ENCODE results near the gene COX6B1.
A peak's percentile ranks its signal among the peaks of the same experiment; 100 is the strongest.

COX6B1 gene

GRCh38 chr19:35633727-35634440 is 14.2 kb upstream of the COX6B1 start:
- Histone ChIP-seq H3K27ac (ENCODE audit: low read length) (no peak overlapping the region), H3K4me1 (ENCODE audit: control insufficient read depth, insufficient read depth, low read length) (peaks cover 2% of the 10 kb centered on the region; the same call in 1 of the 2 replicates), H3K4me3 (ENCODE audit: low read length) (no peak overlapping the region), H3K36me3 (ENCODE audit: control insufficient read depth, insufficient read depth, low read length) (peaks cover 27% of the 10 kb centered on the region), H3K9me3 (ENCODE audit: control insufficient read depth, insufficient read depth, low read length) (no peaks in the 10 kb centered on the region), H3K27me3 (ENCODE audit: control insufficient read depth, insufficient read depth, low read length) (no peaks in the 10 kb centered on the region)
- no CpG with 5 or more reads among the region's 29 CpGs for WGBS (ENCODE audit: insufficient coverage, insufficient read length)
- DNase-seq (ENCODE audit: low read depth, low spot score) = no peak

GRCh38 chr19:35636651-35637050 is 11.5 kb upstream of the COX6B1 start:
- WGBS (ENCODE audit: insufficient coverage, insufficient read length) = no CpG with 5 or more reads among the region's 3 CpGs
- Histone ChIP-seq H3K27me3 (ENCODE audit: control insufficient read depth, insufficient read depth, low read length) (no peaks in the 10 kb centered on the region), H3K4me3 (ENCODE audit: low read length) (no peak overlapping the region), H3K36me3 (ENCODE audit: control insufficient read depth, insufficient read depth, low read length) (peaks cover 22% of the 10 kb centered on the region), H3K27ac (ENCODE audit: low read length) (no peak overlapping the region), H3K9me3 (ENCODE audit: control insufficient read depth, insufficient read depth, low read length) (no peaks in the 10 kb centered on the region), H3K4me1 (ENCODE audit: control insufficient read depth, insufficient read depth, low read length) (peaks cover 5% of the 10 kb centered on the region; the same call in 1 of the 2 replicates)
- no peak for DNase-seq (ENCODE audit: low read depth, low spot score)

GRCh38 chr19:35637165-35637564 is 11.0 kb upstream of the COX6B1 start:
- Histone ChIP-seq H3K27ac (ENCODE audit: low read length) (no peak overlapping the region), H3K4me1 (ENCODE audit: control insufficient read depth, insufficient read depth, low read length) (peaks cover 5% of the 10 kb centered on the region; the same call in 1 of the 2 replicates), H3K36me3 (ENCODE audit: control insufficient read depth, insufficient read depth, low read length) (peaks cover 22% of the 10 kb centered on the region), H3K4me3 (ENCODE audit: low read length) (no peak overlapping the region), H3K27me3 (ENCODE audit: control insufficient read depth, insufficient read depth, low read length) (no peaks in the 10 kb centered on the region), H3K9me3 (ENCODE audit: control insufficient read depth, insufficient read depth, low read length) (no peaks in the 10 kb centered on the region)
- no CpG with 5 or more reads among the region's 25 CpGs for WGBS (ENCODE audit: insufficient coverage, insufficient read length)
- DNase-seq (ENCODE audit: low read depth, low spot score) = no peak

- no peaks in the 10 kb centered on the region for H3K27me3 ChIP-seq (ENCODE audit: control insufficient read depth, insufficient read depth, low read length)
- H3K36me3 ChIP-seq (ENCODE audit: control insufficient read depth, insufficient read depth, low read length) = peaks cover 15% of the 10 kb centered on the region
- no peak for DNase-seq (ENCODE audit: low read depth, low spot score)
- peaks cover 9% of the 10 kb centered on the region; the same call in 1 of the 2 replicates for H3K4me1 ChIP-seq (ENCODE audit: control insufficient read depth, insufficient read depth, low read length)
- no peak overlapping the region for H3K4me3 ChIP-seq (ENCODE audit: low read length)
- no peaks in the 10 kb centered on the region for H3K9me3 ChIP-seq (ENCODE audit: control insufficient read depth, insufficient read depth, low read length)
- no CpG with 5 or more reads among the region's 6 CpGs for whole genome bisulfite sequencing (ENCODE audit: insufficient coverage, insufficient read length)
- H3K27ac ChIP-seq (ENCODE audit: low read length) = no peak overlapping the region
Observed at GRCh38 chr19:35639321-35639639, 8.8 kb upstream of the COX6B1 start.

- Histone ChIP-seq H3K27ac (ENCODE audit: low read length) (no peak overlapping the region), H3K4me1 (ENCODE audit: control insufficient read depth, insufficient read depth, low read length) (peaks cover 9% of the 10 kb centered on the region; the same call in 1 of the 2 replicates), H3K36me3 (ENCODE audit: control insufficient read depth, insufficient read depth, low read length) (peaks cover 14% of the 10 kb centered on the region; the same call in 1 of the 2 replicates), H3K27me3 (ENCODE audit: control insufficient read depth, insufficient read depth, low read length) (no peaks in the 10 kb centered on the region), H3K4me3 (ENCODE audit: low read length) (no peak overlapping the region), H3K9me3 (ENCODE audit: control insufficient read depth, insufficient read depth, low read length) (no peaks in the 10 kb centered on the region)
- no CpG with 5 or more reads among the region's 8 CpGs for WGBS (ENCODE audit: insufficient coverage, insufficient read length)
- DNase-seq (ENCODE audit: low read depth, low spot score) = no peak
Observed at GRCh38 chr19:35639863-35640262, 8.3 kb upstream of the COX6B1 start.

GRCh38 chr19:35641515-35642151 is 6.5 kb upstream of the COX6B1 start, which contains the start of gene ETV2:
TSS of gene ETV2 (plus strand) at chr19:35641745. CDS start at chr19:35642461, 716 bp downstream.
- Histone ChIP-seq H3K27ac (ENCODE audit: low read length) (no peak within 1 kb of the TSS), H3K27me3 (ENCODE audit: control insufficient read depth, insufficient read depth, low read length) (no peaks in the 10 kb centered on the region), H3K4me1 (ENCODE audit: control insufficient read depth, insufficient read depth, low read length) (peaks cover 9% of the 10 kb centered on the region; the same call in 1 of the 2 replicates), H3K4me3 (ENCODE audit: low read length) (no peak within 1 kb of the TSS), H3K9me3 (ENCODE audit: control insufficient read depth, insufficient read depth, low read length) (no peaks in the 10 kb centered on the region), H3K36me3 (ENCODE audit: control insufficient read depth, insufficient read depth, low read length) (peaks cover 10% of the 10 kb centered on the region; the same call in 1 of the 2 replicates)
- WGBS (ENCODE audit: insufficient coverage, insufficient read length) = no CpG with 5 or more reads among the region's 28 CpGs
- DNase-seq (ENCODE audit: low read depth, low spot score) = no peak

GRCh38 chr19:35642312-35642711 is 5.8 kb upstream of the COX6B1 start:
- Histone ChIP-seq H3K27me3 (ENCODE audit: control insufficient read depth, insufficient read depth, low read length) (no peaks in the 10 kb centered on the region), H3K36me3 (ENCODE audit: control insufficient read depth, insufficient read depth, low read length) (peaks cover 5% of the 10 kb centered on the region; the same call in 1 of the 2 replicates), H3K4me3 (ENCODE audit: low read length) (no peak overlapping the region), H3K9me3 (ENCODE audit: control insufficient read depth, insufficient read depth, low read length) (no peaks in the 10 kb centered on the region), H3K4me1 (ENCODE audit: control insufficient read depth, insufficient read depth, low read length) (peaks cover 9% of the 10 kb centered on the region; the same call in 1 of the 2 replicates), H3K27ac (ENCODE audit: low read length) (no peak overlapping the region)
- no CpG with 5 or more reads among the region's 10 CpGs for WGBS (ENCODE audit: insufficient coverage, insufficient read length)
- DNase-seq (ENCODE audit: low read depth, low spot score) = no peak

- no peaks in the 10 kb centered on the region for H3K27me3 ChIP-seq (ENCODE audit: control insufficient read depth, insufficient read depth, low read length)
- no peak for DNase-seq (ENCODE audit: low read depth, low spot score)
- WGBS (ENCODE audit: insufficient coverage, insufficient read length) = no CpG with 5 or more reads among the region's 15 CpGs
Observed at GRCh38 chr19:35642798-35643254, 5.3 kb upstream of the COX6B1 start.

GRCh38 chr19:35643255-35644205 is 4.6 kb upstream of the COX6B1 start:
- no peak for DNase-seq (ENCODE audit: low read depth, low spot score)
- no CpG with 5 or more reads among the region's 69 CpGs for WGBS (ENCODE audit: insufficient coverage, insufficient read length)
- H3K36me3 ChIP-seq (ENCODE audit: control insufficient read depth, insufficient read depth, low read length) = no peaks in the 10 kb centered on the region
- no peaks in the 10 kb centered on the region for H3K27me3 ChIP-seq (ENCODE audit: control insufficient read depth, insufficient read depth, low read length)
- peaks cover 9% of the 10 kb centered on the region; the same call in 1 of the 2 replicates for H3K4me1 ChIP-seq (ENCODE audit: control insufficient read depth, insufficient read depth, low read length)
- H3K27ac ChIP-seq (ENCODE audit: low read length) = no peak overlapping the region
- peak overlapping the region; percentile 68; the same call in 1 of the 2 replicates for H3K4me3 ChIP-seq (ENCODE audit: low read length)
- H3K9me3 ChIP-seq (ENCODE audit: control insufficient read depth, insufficient read depth, low read length) = no peaks in the 10 kb centered on the region

More at GRCh38 chr19:35642798-35643254, 5.3 kb upstream of the COX6B1 start:
- Histone ChIP-seq H3K27ac (ENCODE audit: low read length) (no peak overlapping the region), H3K36me3 (ENCODE audit: control insufficient read depth, insufficient read depth, low read length) (peaks cover 2% of the 10 kb centered on the region; the same call in 1 of the 2 replicates), H3K9me3 (ENCODE audit: control insufficient read depth, insufficient read depth, low read length) (no peaks in the 10 kb centered on the region), H3K4me3 (ENCODE audit: low read length) (peak overlapping the region; percentile 68; the same call in 1 of the 2 replicates), H3K4me1 (ENCODE audit: control insufficient read depth, insufficient read depth, low read length) (peaks cover 9% of the 10 kb centered on the region; the same call in 1 of the 2 replicates)

All from iPS DF 6.9 (cell line).